Measurements from ENCODE around the gene MYO18A. TPM values are rescaled to one million over a fixed set of nuclear protein-coding genes. Genes with fewer than 3 reads are reported as not detected.

Gene MYO18A
- total and polyA plus RNA-seq, 2 of the 4 experiments (the other 2 are of a cell fraction) = 22.4 to 39.1 TPM

GRCh38 chr17:29176558-29177351 is 3.4 kb downstream of the MYO18A start:
- H2BK120ac ChIP-seq (ENCODE audit: low read depth, low read length) = peak overlapping the region; percentile 42; the same call in 1 of the 2 replicates
- peak overlapping the region; percentile 41; the same call in 1 of the 2 replicates for H4K5ac ChIP-seq (ENCODE audit: low read depth, low read length)
- peak overlapping the region; percentile 92 for H2AK9ac ChIP-seq (replicated peaks; ENCODE audit: low read depth, low read length, poor library complexity)
- 13% methylated on average over 36 of the region's 51 CpGs; no CpG with 5 or more reads in 1 of the 2 experiments for WGBS, 2 experiments (ENCODE audit: extremely low coverage in 2 of 2, insufficient read length in 1 of 2)
- 0 out of 2 replicates have a peak, but pooled peaks cover 3% of the 10 kb centered on the region for H4K20me1 ChIP-seq (ENCODE audit: insufficient read depth, low read length)
- CTCF ChIA-PET = interaction anchor here (2.3 kb wide), 1 partner anchor 28 kb away, joined by 8 read pairs; no protein-coding TSS in a partner anchor
- peak overlapping the region; percentile 16; the same call in 1 of the 2 replicates for H3K18ac ChIP-seq (ENCODE audit: low read depth, low read length)
- peak overlapping the region; percentile 52 for H4K91ac ChIP-seq (ENCODE audit: insufficient read depth, low read depth, low read length)
- H3K23ac ChIP-seq (ENCODE audit: low read depth, low read length) = peak overlapping the region; percentile 98
- no peak overlapping the region for H3K56ac ChIP-seq (ENCODE audit: extremely low read depth, insufficient read depth, low read length)
- H2AK5ac ChIP-seq (ENCODE audit: low read depth, low read length) = peak overlapping the region; percentile 54
- H2BK5ac ChIP-seq (ENCODE audit: low read depth, low read length, poor library complexity, severe bottlenecking) = peak overlapping the region; percentile 31
- H3K4me1 ChIP-seq (ENCODE audit: control insufficient read depth, insufficient read depth, low read length) = peaks cover 29% of the 10 kb centered on the region
- intact Hi-C loops (cut with micrococcal nuclease) = no loop called here
- no peaks in the 10 kb centered on the region for H3K27me3 ChIP-seq (ENCODE audit: control insufficient read depth, insufficient read depth, low read length)
- peak overlapping the region; percentile 89 to 91 for H4K8ac ChIP-seq (ENCODE audit: low read depth in 2 of 2, low read length in 2 of 2)
- H3K9me1 ChIP-seq (ENCODE audit: insufficient read depth, low read length) = no peaks in the 10 kb centered on the region; the same call in 1 of the 2 replicates
- peaks cover 30 to 46% of the 10 kb centered on the region in 2 experiments for H3K79me1 ChIP-seq (ENCODE audit: low read depth in 1 of 2, low read length in 2 of 2)
- H2AFZ ChIP-seq (replicated peaks; ENCODE audit: low read length, poor library complexity) = peak overlapping the region; percentile 95
- POLR2A ChIA-PET (ENCODE audit: unreplicated experiment) = no interaction called here
- H3K14ac ChIP-seq (replicated peaks; ENCODE audit: low read depth, low read length) = peak overlapping the region; percentile 88
- H3K4ac ChIP-seq (ENCODE audit: low read depth, low read length) = peak overlapping the region; percentile 80
- H3K36me3 ChIP-seq (ENCODE audit: control insufficient read depth, insufficient read depth, low read length) = no peaks in the 10 kb centered on the region
- peak overlapping the region; percentile 77; the same call in 2 of the 3 replicates for H2BK15ac ChIP-seq (ENCODE audit: low read depth, low read length)
- DNase-seq (peak; percentile 43), ATAC-seq (ENCODE audit: low read depth) (peak; percentile 18)
- no TSS peak for BruUV-seq (replicated peaks)
- H2BK20ac ChIP-seq (ENCODE audit: low read depth, low read length) = peak overlapping the region; percentile 20; the same call in 1 of the 2 replicates
- H3K4me3 ChIP-seq (ENCODE audit: insufficient read depth, low read depth, low read length) = peak overlapping the region; percentile 41
- H3K9me3 ChIP-seq (ENCODE audit: control insufficient read depth, insufficient read depth, low read length) = no peaks in the 10 kb centered on the region
- peak overlapping the region; percentile 47 for H3K27ac ChIP-seq (ENCODE audit: insufficient read depth, low read length)
- TF ChIP-seq ELK1 (IDR thresholded peaks at IDR 0.05; ENCODE audit: borderline replicate concordance, low read depth, low read length) = no peak
- TF ChIP-seq BHLHE40 (IDR thresholded peaks at IDR 0.05; ENCODE audit: low read depth, low read length) = peak; percentile 92
- peak; percentile 53; the same call in 1 of the 2 replicates for TF ChIP-seq USF2 (IDR thresholded peaks at IDR 0.05; ENCODE audit: low read depth, low read length)
- in situ Hi-C loops (cut with MboI; ENCODE audit: low sequenced_read_pairs) = no loop called here
- dilution Hi-C loops (cut with HindIII; ENCODE audit: low sequenced_read_pairs, unreplicated experiment) = no loop called here
- peak overlapping the region; percentile 80 for H3K4me2 ChIP-seq (ENCODE audit: low read depth, low read length)
- H3K9ac ChIP-seq (ENCODE audit: low read depth, low read length) = peak overlapping the region; percentile 66

Measured in IMR-90 (cell line).